Stimulated activated CD8-positive, alpha-beta memory T cell treated with anti-CD3 and anti-CD28 coated beads, Interleukin-4, amount 100 ng/mL, for 4 hours (primary cell): Measurements from ENCODE around the gene PTPRG.
"Not testable (repeated sequence)": the region's sequence is repeated elsewhere in the genome, so short reads cannot be mapped to it uniquely, and the experiment has no call there.

Source experiments
- DNase-seq, 2 donors: peaks; one replicate each; pipeline ENCODE4 v3.0.0-alpha.2; 2020; ENCODE audit warnings: low read depth in 2 of 2, low spot score in 1 of 2

PTPRG gene

DNA sequence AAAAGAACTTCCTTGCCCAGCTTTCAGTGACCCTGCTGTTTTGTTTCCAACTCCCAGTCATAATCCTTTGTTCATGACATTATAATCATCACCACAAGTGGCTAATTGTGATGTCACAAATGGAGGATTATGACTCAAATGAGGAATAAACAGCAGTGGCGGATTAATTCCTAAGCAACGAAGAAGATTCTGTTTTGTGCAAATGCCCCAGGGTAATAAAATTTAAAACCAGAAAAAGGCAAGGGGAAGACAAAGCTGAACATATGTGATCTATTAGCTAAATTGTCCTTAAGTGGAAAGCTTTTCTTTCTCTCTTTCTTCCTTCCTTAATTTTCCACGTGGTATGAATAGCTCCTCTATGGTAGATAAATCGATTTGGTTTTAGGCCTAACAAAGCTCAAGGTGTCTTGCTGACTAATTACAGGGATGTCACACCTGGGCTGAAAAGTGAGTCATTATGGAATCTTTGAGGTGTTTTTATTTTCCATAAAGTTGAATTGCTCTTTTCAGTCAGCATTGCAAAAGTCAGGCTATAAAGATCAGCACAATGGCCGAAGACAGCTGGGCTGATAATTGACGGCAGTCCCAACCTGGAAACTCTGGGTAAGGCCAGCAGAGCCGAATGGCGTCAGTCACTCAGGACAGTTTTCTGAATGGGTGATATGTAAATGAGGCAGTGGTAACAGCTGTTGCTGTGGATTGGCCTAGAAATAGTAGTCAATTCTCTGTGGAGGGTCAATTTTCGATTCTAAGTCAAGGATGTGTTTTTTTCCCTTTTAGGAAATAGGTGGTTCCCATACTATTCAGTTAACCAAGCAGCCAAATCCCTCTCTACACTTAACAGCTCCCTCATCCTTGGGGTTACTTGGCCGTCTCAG, 121.5 kb downstream of the PTPRG start:
- no peak for DNase-seq

DNA sequence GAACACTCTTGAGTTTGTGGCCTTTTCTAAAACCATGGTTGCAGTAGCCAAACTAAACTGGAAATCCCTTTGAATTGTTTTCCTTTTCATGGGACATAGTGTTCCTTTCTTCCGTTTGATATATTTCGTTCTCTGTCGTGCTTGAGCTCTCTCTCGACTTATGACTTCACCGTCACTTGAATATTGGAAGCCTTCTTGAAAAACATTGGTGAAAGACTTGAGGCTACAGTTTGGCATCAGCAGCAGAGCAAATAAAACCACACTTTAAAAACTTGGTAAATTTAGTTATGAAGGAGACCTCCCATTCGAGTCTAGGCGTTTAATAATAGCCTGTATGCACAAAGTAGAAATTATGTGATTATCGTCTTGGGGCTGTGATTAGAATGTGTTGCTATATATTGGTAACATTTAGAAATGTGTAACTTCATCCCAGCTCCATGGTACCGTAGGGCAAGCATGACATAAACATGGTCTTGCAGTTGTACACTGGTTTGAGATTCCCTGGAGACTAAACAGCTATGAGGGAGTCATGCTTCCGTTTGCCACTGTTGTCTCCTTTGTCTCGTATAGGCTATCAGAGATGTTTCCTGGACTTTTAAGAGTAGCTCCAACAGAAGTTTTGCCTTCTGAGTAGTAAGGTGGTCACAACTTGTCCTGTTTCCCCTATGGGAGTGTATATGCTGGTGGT, 122.3 kb downstream of the PTPRG start:
- no peak for DNase-seq

- no peak for DNase-seq
Observed at GRCh38 chr3:61684386-61684785, 123.0 kb downstream of the PTPRG start.

GRCh38 chr3:61685755-61686154, 124.4 kb downstream of the PTPRG start:
- no peak for DNase-seq

DNA sequence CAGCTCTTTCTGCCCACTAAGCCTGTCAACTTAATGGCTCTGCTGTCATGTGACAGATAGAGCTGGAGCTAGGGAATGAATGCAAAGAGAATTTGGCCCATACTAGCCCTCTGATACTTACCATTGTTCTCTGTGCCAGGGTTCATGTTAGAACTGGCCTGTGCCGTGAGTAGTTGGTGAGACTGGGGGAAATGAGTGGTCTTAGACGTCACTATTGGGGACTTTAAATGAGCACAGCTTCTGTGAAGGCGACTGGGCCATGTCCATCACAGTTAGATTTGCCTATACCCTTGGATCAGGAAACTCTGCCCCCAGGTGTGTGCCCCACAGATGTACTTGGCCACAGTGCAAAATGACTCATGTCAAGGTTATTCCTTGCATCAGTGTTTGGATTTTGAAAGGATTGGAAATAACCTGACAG, 124.9 kb downstream of the PTPRG start:
- DNase-seq, result no peak

DNA sequence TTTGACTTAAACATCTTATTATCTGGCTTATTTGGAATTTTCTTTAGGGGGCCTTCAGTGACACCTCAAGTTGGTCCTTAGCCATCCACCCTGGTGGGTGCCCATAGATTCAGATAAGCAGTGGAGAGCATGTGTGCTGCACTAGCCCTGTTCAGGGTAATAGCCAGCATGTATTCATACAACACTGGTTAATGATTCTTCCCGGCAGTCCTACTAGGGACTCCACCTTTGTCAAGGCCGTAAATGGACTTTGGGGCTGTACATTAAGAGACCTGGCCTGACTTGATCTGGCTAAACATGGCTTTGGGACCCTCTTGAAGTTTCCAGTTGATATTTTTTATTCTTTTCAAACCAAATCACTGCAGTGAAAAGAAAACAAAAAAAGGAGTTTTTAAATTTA, 125.8 kb downstream of the PTPRG start:
- DNase-seq, result no peak

GRCh38 chr3:61687663-61688306, 126.4 kb downstream of the PTPRG start:
- DNase-seq, result no peak

DNA sequence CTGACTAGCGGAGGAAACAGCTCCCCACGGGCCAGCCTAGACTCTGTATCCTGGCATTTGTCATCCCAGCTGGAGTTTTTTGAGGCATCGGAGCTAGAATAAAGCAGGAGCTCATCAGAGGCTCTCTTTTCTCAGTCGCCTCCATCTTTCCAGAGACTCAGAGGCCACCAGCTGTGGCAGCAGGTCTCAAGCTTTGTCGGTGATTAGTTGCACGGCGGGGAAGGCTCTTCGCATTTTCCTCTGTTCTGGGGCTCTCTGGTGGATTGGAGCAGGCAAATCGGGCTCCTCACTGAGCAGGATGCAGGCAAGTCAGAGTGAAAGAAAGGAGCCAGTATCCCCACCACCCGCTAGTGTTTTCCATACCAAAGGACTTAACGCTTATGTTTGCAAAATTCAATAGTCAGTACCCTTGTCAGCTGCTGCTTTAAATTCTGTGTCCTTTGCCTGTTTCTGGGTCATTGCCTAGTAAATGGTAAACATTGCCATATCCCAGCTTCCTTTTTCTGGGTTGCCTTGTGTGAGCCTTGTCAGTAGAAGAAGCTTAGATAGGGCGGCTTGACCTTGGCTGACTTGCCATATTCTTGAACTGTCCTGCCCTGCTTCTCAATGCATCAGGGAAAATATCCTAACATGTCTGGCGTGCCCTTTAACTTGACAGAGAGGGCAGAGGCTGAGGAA, 127.1 kb downstream of the PTPRG start:
- no peak for DNase-seq

- DNase-seq, result no peak
Observed at GRCh38 chr3:61690016-61690415, 128.6 kb downstream of the PTPRG start.

- DNase-seq, result no peak
Observed at GRCh38 chr3:61691466-61691865, 130.1 kb downstream of the PTPRG start.

- DNase-seq, result no peak
Observed at GRCh38 chr3:61697301-61697700, 135.9 kb downstream of the PTPRG start.

GRCh38 chr3:61698278-61699072, 137.1 kb downstream of the PTPRG start:
- not testable (repeated sequence) for DNase-seq

GRCh38 chr3:61699622-61700021, 138.3 kb downstream of the PTPRG start:
- DNase-seq, result no peak

DNA sequence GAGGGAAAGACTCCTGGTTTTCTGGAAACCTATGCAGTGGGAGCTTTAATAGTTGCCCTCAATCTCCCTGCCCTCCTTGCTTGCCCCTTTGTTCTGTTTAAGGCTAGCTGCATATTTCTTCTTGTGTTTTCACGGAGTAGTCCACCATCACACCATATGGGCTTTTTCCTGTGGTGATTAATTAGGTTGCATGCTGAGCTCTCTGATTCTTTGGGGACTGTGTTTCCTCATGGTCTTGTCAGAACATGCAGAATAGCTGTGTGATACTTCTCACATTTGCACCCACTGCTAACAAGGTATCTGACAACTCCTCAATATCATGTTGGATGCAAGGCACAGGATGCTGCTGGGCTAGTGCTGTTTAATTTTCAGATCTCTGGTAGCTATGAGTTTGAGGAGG, 139.6 kb downstream of the PTPRG start:
- DNase-seq, result no peak

- no peak for DNase-seq
Observed at GRCh38 chr3:61702453-61702852, 141.1 kb downstream of the PTPRG start.

- no peak for DNase-seq
Observed at GRCh38 chr3:61704807-61705206, 143.4 kb downstream of the PTPRG start.

GRCh38 chr3:61707492-61707891, 146.1 kb downstream of the PTPRG start:
- no peak for DNase-seq

DNA sequence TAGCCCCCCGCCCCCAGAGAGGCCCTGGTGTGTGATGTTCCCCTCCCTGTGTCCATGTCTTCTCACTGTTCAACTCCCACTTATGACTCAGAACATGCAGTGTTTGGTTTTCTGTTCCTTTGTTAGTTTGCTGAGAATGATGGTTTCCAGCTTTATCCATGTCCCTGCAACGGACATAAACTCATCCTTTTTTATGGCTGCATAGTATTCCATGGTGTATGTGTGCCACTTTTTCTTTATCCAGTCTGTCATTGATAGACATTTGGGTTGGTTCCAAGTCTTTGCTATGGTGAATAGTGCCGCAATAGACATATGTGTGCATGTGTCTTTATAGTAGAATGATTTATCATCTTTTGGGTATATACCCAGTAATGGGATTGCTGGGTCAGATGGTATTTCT, 149.5 kb downstream of the PTPRG start:
- not testable (repeated sequence) for DNase-seq

- DNase-seq, result no peak
Observed at GRCh38 chr3:61714225-61714624, 152.9 kb downstream of the PTPRG start.

- no peak for DNase-seq
Observed at GRCh38 chr3:61715886-61716527, 154.6 kb downstream of the PTPRG start.
